Measurements from ENCODE around the gene KIF26B. TPM values are rescaled to one million over a fixed set of nuclear protein-coding genes. Genes with fewer than 3 reads are reported as not detected.

The KIF26B gene
- total RNA-seq, 1 experiment from 2014 or later: 1.6 TPM

- Mint-ChIP-seq H3K4me3 (ENCODE audit: unreplicated experiment) (no peak overlapping the region), H3K27me3 (ENCODE audit: insufficient read depth, unreplicated experiment) (no peaks in the 10 kb centered on the region), H3K9me3 (ENCODE audit: unreplicated experiment) (no peaks in the 10 kb centered on the region), H3K27ac (ENCODE audit: low read depth, unreplicated experiment) (no peak overlapping the region), H3K36me3 (ENCODE audit: insufficient read depth, unreplicated experiment) (no peaks in the 10 kb centered on the region), H3K4me1 (ENCODE audit: insufficient read depth, unreplicated experiment) (no peaks in the 10 kb centered on the region)
- no TSS peak for BruUV-seq (replicated peaks)
- CTCF ChIA-PET: interaction anchor here (0.7 kb wide), 2 partner anchors 16 to 31 kb away, joined by 3 to 5 read pairs; no protein-coding TSS in a partner anchor
- TF ChIP-seq CTCF (IDR thresholded peaks at IDR 0.05; ENCODE audit: unreplicated experiment): no peak
- POLR2A ChIA-PET: no interaction called here
- intact Hi-C loops (cut with micrococcal nuclease): no loop called here
- DNase-seq (ENCODE audit: unreplicated experiment): no peak
Measured at GRCh38 chr1:245687636-245688535, 533.1 kb downstream of the KIF26B start.

GRCh38 chr1:245688536-245689453, 534.0 kb downstream of the KIF26B start:
- CTCF ChIA-PET: interaction anchor here (0.7 kb wide), 1 partner anchor 15 kb away, joined by 3 read pairs; no protein-coding TSS in a partner anchor
- intact Hi-C loops (cut with micrococcal nuclease): no loop called here
- POLR2A ChIA-PET: no interaction called here
- no TSS peak for BruUV-seq (replicated peaks)
- no peak overlapping the region for H3K27ac Mint-ChIP-seq (ENCODE audit: low read depth, unreplicated experiment)
- H3K4me1 Mint-ChIP-seq (ENCODE audit: insufficient read depth, unreplicated experiment): no peaks in the 10 kb centered on the region
- no peak overlapping the region for H3K4me3 Mint-ChIP-seq (ENCODE audit: unreplicated experiment)
- H3K36me3 Mint-ChIP-seq (ENCODE audit: insufficient read depth, unreplicated experiment): no peaks in the 10 kb centered on the region
- no peaks in the 10 kb centered on the region for H3K9me3 Mint-ChIP-seq (ENCODE audit: unreplicated experiment)
- DNase-seq (ENCODE audit: unreplicated experiment): no peak
- TF ChIP-seq CTCF (IDR thresholded peaks at IDR 0.05; ENCODE audit: unreplicated experiment): no peak
- no peaks in the 10 kb centered on the region for H3K27me3 Mint-ChIP-seq (ENCODE audit: insufficient read depth, unreplicated experiment)

GRCh38 chr1:245690156-245690690, 535.4 kb downstream of the KIF26B start:
- POLR2A ChIA-PET: no interaction called here
- no peaks in the 10 kb centered on the region for H3K36me3 Mint-ChIP-seq (ENCODE audit: insufficient read depth, unreplicated experiment)
- H3K27me3 Mint-ChIP-seq (ENCODE audit: insufficient read depth, unreplicated experiment): no peaks in the 10 kb centered on the region
- H3K4me1 Mint-ChIP-seq (ENCODE audit: insufficient read depth, unreplicated experiment): no peaks in the 10 kb centered on the region
- intact Hi-C loops (cut with micrococcal nuclease): no loop called here
- no peak for DNase-seq (ENCODE audit: unreplicated experiment)
- CTCF ChIA-PET: no interaction called here
- H3K27ac Mint-ChIP-seq (ENCODE audit: low read depth, unreplicated experiment): no peak overlapping the region
- H3K9me3 Mint-ChIP-seq (ENCODE audit: unreplicated experiment): no peaks in the 10 kb centered on the region
- TF ChIP-seq CTCF (IDR thresholded peaks at IDR 0.05; ENCODE audit: unreplicated experiment): no peak
- no peak overlapping the region for H3K4me3 Mint-ChIP-seq (ENCODE audit: unreplicated experiment)
- no TSS peak for BruUV-seq (replicated peaks)
